C4-2B (cell line): ENCODE measurements around the gene MOCS1.

Experiments used
- H3K27ac ChIP-seq: fragments of 450-650 bp; 2 replicates; pipeline ENCODE4 v1.5.1; 2017
- ZFX ChIP-seq: fragments of 450-650 bp; IDR thresholded peaks from 2 replicates; pipeline ENCODE4 v1.6.1; 2017
- TF ChIP-seq, protein P1 (sequence below): fragments of 450-650 bp; conservative IDR thresholded peaks from 2 replicates; pipeline ENCODE4 v1.5.1; 2017; ENCODE audit warnings: mild to moderate bottlenecking

MOCS1 gene

DNA sequence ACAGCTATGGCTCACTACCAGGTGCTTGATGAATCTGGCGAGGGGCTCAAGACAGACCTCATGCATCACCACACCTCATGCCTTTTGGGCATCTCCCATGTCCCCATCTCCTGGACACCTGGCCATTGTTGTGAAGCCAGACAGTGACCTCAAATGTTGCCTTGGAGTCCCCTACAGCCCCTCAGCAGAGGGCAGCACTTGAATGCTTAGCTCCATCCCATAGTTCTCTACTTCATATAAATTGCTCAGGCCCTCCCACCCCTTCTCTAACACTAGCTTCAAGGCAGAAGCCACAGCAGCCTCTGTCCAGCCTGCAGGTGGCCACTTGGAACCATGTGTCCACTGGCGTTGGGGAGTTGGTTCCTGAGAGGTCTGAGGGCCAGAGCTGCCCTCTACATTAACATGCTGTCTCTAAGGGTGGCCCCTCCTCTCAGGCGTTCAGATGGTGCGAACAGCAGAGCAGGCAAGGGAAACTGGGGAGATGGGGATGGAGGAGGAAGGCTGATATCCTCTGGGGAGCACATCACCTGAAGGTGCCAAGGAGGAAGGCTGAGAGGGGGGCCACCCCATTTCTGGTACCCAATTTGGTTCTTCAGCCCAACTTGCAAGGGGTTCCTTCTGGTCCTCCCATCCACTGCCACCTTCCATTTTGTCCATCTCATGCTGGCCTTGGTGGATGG is 31.3 kb downstream of the MOCS1 start:
- TF ChIP-seq, protein P1, sequence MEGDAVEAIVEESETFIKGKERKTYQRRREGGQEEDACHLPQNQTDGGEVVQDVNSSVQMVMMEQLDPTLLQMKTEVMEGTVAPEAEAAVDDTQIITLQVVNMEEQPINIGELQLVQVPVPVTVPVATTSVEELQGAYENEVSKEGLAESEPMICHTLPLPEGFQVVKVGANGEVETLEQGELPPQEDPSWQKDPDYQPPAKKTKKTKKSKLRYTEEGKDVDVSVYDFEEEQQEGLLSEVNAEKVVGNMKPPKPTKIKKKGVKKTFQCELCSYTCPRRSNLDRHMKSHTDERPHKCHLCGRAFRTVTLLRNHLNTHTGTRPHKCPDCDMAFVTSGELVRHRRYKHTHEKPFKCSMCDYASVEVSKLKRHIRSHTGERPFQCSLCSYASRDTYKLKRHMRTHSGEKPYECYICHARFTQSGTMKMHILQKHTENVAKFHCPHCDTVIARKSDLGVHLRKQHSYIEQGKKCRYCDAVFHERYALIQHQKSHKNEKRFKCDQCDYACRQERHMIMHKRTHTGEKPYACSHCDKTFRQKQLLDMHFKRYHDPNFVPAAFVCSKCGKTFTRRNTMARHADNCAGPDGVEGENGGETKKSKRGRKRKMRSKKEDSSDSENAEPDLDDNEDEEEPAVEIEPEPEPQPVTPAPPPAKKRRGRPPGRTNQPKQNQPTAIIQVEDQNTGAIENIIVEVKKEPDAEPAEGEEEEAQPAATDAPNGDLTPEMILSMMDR: no peak; the same call in 1 of the 2 replicates
- TF ChIP-seq ZFX: no peak
- H3K27ac ChIP-seq: no peak overlapping the region

DNA sequence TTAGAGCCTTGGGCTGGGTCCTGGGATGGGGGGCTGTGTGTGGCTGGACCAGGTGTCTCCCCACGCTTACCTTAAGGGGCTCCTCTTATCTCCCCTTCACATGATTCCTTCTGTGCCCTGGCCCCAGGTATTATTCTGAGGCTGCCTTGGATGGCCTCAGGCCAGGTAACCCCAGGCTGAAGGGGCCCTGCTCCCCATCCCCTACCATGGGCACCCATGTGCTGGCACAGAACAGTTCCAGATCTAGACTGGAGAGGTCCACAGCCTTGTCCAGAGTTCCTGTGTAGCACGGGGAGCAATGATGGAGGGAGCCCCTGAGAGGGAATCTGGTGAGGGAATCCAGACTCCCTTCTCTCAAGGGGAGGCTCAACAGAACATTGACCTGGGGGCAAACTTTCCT is 32.1 kb downstream of the MOCS1 start:
- no peak overlapping the region for H3K27ac ChIP-seq
- TF ChIP-seq ZFX: no peak
- TF ChIP-seq, protein P1: no peak

DNA sequence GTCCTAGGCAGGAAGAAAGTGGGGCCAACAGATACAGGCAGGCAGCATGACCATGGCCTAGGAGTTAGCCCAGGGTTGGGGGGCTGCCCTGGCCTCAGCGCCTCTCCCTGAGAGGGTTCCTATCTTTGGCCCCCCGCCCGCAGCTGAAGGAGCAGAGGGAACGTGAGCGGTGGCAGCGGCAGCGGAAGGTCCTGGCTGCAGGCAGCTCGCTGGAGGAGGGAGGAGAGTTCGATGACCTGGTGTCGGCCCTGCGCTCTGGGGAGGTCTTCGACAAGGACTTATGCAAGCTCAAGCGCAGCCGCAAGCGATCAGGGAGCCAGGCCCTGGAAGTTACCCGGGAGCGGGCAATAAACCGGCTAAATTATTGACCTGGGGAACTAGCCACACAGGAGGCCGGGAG is 32.6 kb downstream of the MOCS1 start:
- H3K27ac ChIP-seq: no peak overlapping the region
- TF ChIP-seq ZFX: no peak
- TF ChIP-seq, protein P1: no peak

DNA sequence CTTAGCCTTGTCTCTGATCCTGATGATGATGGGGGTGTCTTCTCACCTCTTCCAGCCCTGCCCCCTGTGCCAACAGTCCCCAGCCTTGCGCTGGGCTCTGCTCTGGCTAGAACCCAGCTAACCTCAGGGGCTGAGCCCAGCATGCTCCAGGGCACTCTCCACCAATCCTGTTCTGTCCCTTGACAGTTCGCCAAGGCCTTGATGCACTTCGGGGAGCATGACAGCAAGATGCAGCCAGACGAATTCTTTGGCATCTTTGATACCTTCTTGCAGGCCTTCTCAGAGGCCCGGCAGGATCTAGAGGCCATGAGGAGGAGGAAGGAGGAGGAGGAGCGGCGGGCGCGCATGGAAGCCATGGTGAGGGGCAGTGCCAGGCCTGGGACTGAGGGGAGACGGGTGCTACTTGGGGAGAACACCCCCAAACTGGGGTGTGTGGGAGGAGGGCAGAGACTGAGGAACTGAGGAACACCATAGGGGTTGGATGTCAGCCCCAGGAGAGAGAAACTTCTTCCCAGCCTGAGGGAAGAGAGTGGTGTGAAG is 33.1 kb downstream of the MOCS1 start:
- TF ChIP-seq, protein P1: no peak
- no peak for TF ChIP-seq ZFX

DNA sequence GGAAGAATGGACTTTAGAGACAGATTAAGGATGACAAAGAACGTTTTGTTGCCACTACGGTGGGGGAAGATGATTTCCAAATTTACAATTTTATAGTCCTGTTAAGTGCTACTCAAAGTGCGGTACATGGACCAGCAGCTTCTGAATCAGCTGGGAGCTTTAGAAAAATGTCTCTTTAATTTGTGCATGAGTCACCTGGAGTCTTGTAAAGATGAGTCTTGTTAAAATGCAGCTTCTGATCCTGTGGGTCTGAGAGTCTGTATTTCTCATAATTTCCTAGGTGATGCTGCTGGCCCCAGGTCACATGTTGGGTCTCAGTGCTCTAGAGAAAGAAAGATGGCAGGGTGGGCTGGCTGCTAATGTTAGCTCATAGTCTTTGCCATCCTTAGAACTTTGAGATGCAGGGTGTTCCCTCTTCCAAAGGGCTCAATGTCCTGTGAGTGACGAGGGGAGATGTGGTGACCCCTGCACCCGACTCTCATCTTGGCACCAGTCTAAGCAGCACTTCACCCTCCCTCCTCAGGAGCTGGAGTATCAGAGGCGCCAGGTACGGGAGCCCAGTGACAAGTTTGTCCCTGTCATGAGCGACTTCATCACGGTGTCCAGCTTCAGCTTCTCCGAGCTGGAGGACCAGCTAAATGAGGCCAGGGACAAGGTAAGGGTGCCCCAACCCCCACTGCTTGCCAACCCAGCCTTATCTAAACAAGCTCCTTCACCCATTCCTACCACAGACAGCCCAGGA is 34.5 kb downstream of the MOCS1 start:
- TF ChIP-seq, protein P1: no peak
- TF ChIP-seq ZFX: no peak
- no peak overlapping the region for H3K27ac ChIP-seq

More for the DNA sequence above, 33.1 kb downstream of the MOCS1 start:
- H3K27ac ChIP-seq: no peak overlapping the region

DNA sequence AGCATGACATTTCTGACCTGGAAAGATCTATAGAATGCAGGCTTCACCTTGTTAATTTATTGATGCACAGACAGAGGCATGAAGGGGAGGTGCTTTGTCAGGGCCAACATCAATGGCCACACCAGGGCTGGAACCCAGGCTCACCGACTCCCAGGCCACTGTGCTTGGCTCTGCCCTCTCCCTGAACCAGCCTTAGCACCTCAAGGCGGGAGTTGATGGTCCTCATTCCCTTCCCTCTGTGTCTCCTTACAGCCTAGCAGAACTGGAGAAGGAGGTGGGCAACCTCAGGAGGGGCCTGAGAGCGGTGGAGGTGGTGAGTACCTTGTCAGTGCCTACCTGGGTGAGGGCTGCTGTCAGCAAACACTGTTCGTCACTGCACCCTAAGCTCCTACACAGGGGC is 35.6 kb downstream of the MOCS1 start:
- no peak overlapping the region for H3K27ac ChIP-seq
- no peak for TF ChIP-seq ZFX
- TF ChIP-seq, protein P1: no peak

DNA sequence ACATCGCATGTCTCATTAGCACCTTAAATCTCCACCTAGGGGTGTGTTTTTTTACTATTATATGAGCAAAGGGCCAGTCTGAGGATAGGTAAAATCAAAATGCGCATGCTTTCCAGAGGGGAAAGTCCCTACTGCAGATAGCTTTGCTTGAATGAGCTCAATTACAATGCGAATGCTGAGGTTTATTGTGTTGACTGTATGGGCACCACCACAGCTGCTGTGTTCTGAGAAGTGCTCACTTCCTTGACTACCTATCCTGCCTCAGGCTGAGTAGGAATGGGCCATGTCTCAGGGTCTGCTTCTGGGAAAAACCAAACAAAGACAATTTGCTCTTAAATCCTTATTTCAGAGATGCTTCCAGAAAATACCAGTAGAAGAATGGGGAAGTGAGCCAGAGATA is 36.6 kb downstream of the MOCS1 start:
- H3K27ac ChIP-seq: no peak overlapping the region
- TF ChIP-seq, protein P1: no peak
- TF ChIP-seq ZFX: no peak
